ENCODE measurements around the gene HP1BP3. TPM values are rescaled to one million over a fixed set of nuclear protein-coding genes. Genes with fewer than 3 reads are reported as not detected.

HP1BP3 gene
- polyA plus RNA-seq, 1 donor from 2014 or later, result 230 TPM

- no peak overlapping the region for H3K27ac Mint-ChIP-seq
- H3K4me3 Mint-ChIP-seq, result no peak overlapping the region
- H3K9me3 Mint-ChIP-seq, result no peaks in the 10 kb centered on the region
- H3K27me3 Mint-ChIP-seq, result peaks cover 13% of the 10 kb centered on the region
- H3K36me3 Mint-ChIP-seq, result peaks cover 2% of the 10 kb centered on the region
- peaks cover 5 to 6% (median 6%) of the 10 kb centered on the region in 3 donors for H3K4me1 Mint-ChIP-seq
Observed at GRCh38 chr1:20735581-20736111, 51.5 kb downstream of the HP1BP3 start.

- H3K27me3 Mint-ChIP-seq, result peaks cover 19% of the 10 kb centered on the region
- H3K4me1 Mint-ChIP-seq, result peaks cover 5 to 10% (median 6%) of the 10 kb centered on the region in 3 donors
- no peaks in the 10 kb centered on the region for H3K9me3 Mint-ChIP-seq
- H3K36me3 Mint-ChIP-seq, result peaks cover 2% of the 10 kb centered on the region
- H3K4me3 Mint-ChIP-seq, result peak overlapping the region; percentile 82 to 94 (median 88)
- H3K27ac Mint-ChIP-seq, result peak overlapping the region; percentile 1 to 67 (median 5)
Observed at GRCh38 chr1:20733360-20733975, 53.6 kb downstream of the HP1BP3 start.

- Mint-ChIP-seq H3K9me3 (no peaks in the 10 kb centered on the region), H3K27me3 (peaks cover 19% of the 10 kb centered on the region), H3K4me3 (peak within 1 kb of the TSS; percentile 82 to 94 (median 88))
Observed at GRCh38 chr1:20732588-20733359, 54.3 kb downstream of the HP1BP3 start, which contains the start of gene SH2D5. SH2D5 (minus strand) TSS chr1:20732703; CDS start chr1:20728044, 4,659 bp downstream.

GRCh38 chr1:20732071-20732587 is 55.0 kb downstream of the HP1BP3 start:
- Mint-ChIP-seq H3K9me3 (no peaks in the 10 kb centered on the region), H3K36me3 (peaks cover 2% of the 10 kb centered on the region), H3K27ac (peak overlapping the region in 1 of 3 donors; percentile 5), H3K4me1 (peaks cover 5 to 10% (median 6%) of the 10 kb centered on the region in 3 donors), H3K4me3 (peak overlapping the region; percentile 82 to 94 (median 88)), H3K27me3 (peaks cover 19% of the 10 kb centered on the region)

More at GRCh38 chr1:20732588-20733359, 54.3 kb downstream of the HP1BP3 start, which contains the start of gene SH2D5:
- peaks cover 2% of the 10 kb centered on the region for H3K36me3 Mint-ChIP-seq
- peaks cover 5 to 10% (median 6%) of the 10 kb centered on the region in 3 donors for H3K4me1 Mint-ChIP-seq
- H3K27ac Mint-ChIP-seq, result peak within 1 kb of the TSS; percentile 1 to 67 (median 29)

GRCh38 chr1:20731057-20731991 is 55.8 kb downstream of the HP1BP3 start:
- Mint-ChIP-seq H3K27ac (peak overlapping the region in 2 of 3 donors; percentile 29 to 33), H3K36me3 (peaks cover 2% of the 10 kb centered on the region), H3K4me1 (peaks cover 5 to 10% (median 6%) of the 10 kb centered on the region in 3 donors)

GRCh38 chr1:20730690-20731056 is 56.4 kb downstream of the HP1BP3 start:
- peaks cover 2% of the 10 kb centered on the region for H3K36me3 Mint-ChIP-seq
- peak overlapping the region in 1 of 3 donors; percentile 33 for H3K27ac Mint-ChIP-seq
- peaks cover 5 to 10% (median 6%) of the 10 kb centered on the region in 3 donors for H3K4me1 Mint-ChIP-seq
- peaks cover 19% of the 10 kb centered on the region for H3K27me3 Mint-ChIP-seq
- H3K4me3 Mint-ChIP-seq, result peak overlapping the region in 3 of 4 donors; percentile 57 to 91 (median 88)
- H3K9me3 Mint-ChIP-seq, result no peaks in the 10 kb centered on the region

More at GRCh38 chr1:20731057-20731991, 55.8 kb downstream of the HP1BP3 start:
- H3K9me3 Mint-ChIP-seq, result no peaks in the 10 kb centered on the region
- peaks cover 19% of the 10 kb centered on the region for H3K27me3 Mint-ChIP-seq
- peak overlapping the region; percentile 57 to 91 (median 86) for H3K4me3 Mint-ChIP-seq

GRCh38 chr1:20729990-20730689 is 57.0 kb downstream of the HP1BP3 start:
- peaks cover 5 to 10% (median 6%) of the 10 kb centered on the region in 3 donors for H3K4me1 Mint-ChIP-seq
- H3K9me3 Mint-ChIP-seq, result no peaks in the 10 kb centered on the region
- H3K4me3 Mint-ChIP-seq, result peak overlapping the region in 2 of 4 donors; percentile 89 to 91
- peak overlapping the region in 2 of 3 donors; percentile 12 to 33 for H3K27ac Mint-ChIP-seq
- H3K36me3 Mint-ChIP-seq, result peaks cover 2% of the 10 kb centered on the region
- H3K27me3 Mint-ChIP-seq, result peaks cover 19% of the 10 kb centered on the region

GRCh38 chr1:20729155-20729931 is 57.8 kb downstream of the HP1BP3 start:
- Mint-ChIP-seq H3K4me3 (peak overlapping the region in 1 of 4 donors; percentile 89), H3K4me1 (peaks cover 5 to 10% (median 6%) of the 10 kb centered on the region in 3 donors), H3K9me3 (no peaks in the 10 kb centered on the region), H3K36me3 (peaks cover 2% of the 10 kb centered on the region), H3K27ac (peak overlapping the region in 2 of 3 donors; percentile 12 to 59), H3K27me3 (peaks cover 19% of the 10 kb centered on the region)

GRCh38 chr1:20728371-20729154 is 58.5 kb downstream of the HP1BP3 start:
- peaks cover 2% of the 10 kb centered on the region for H3K36me3 Mint-ChIP-seq
- H3K4me3 Mint-ChIP-seq, result peak overlapping the region in 1 of 4 donors; percentile 39
- H3K27ac Mint-ChIP-seq, result no peak overlapping the region
- H3K27me3 Mint-ChIP-seq, result peaks cover 17% of the 10 kb centered on the region
- H3K4me1 Mint-ChIP-seq, result peaks cover 5 to 9% (median 6%) of the 10 kb centered on the region in 3 donors
- no peaks in the 10 kb centered on the region for H3K9me3 Mint-ChIP-seq

GRCh38 chr1:20727746-20728316 is 59.3 kb downstream of the HP1BP3 start:
- peaks cover under 1 to 4% (median 4%) of the 10 kb centered on the region in 3 donors for H3K4me1 Mint-ChIP-seq
- peaks cover 15% of the 10 kb centered on the region for H3K27me3 Mint-ChIP-seq
- H3K4me3 Mint-ChIP-seq, result peak overlapping the region in 1 of 4 donors; percentile 39
- no peak overlapping the region for H3K27ac Mint-ChIP-seq
- H3K36me3 Mint-ChIP-seq, result peaks cover 2% of the 10 kb centered on the region
- no peaks in the 10 kb centered on the region for H3K9me3 Mint-ChIP-seq

- H3K9me3 Mint-ChIP-seq, result no peaks in the 10 kb centered on the region
- H3K4me3 Mint-ChIP-seq, result no peak overlapping the region
- no peak overlapping the region for H3K27ac Mint-ChIP-seq
- H3K36me3 Mint-ChIP-seq, result peaks cover 3% of the 10 kb centered on the region
- peaks cover 12% of the 10 kb centered on the region for H3K27me3 Mint-ChIP-seq
- peaks cover 0 to 4% (median 4%) of the 10 kb centered on the region in 3 donors for H3K4me1 Mint-ChIP-seq
Observed at GRCh38 chr1:20726932-20727745, 60.0 kb downstream of the HP1BP3 start.
